Kidney (tissue), 14 donors: ENCODE measurements around the gene WNT7B. TPM values are rescaled to one million over a fixed set of nuclear protein-coding genes. Genes with fewer than 3 reads are reported as not detected.

ENCODE experiments used
- DNase-seq, 5 donors: peaks; one replicate each; pipeline ENCODE4 v3.0.0-alpha.2; 2013 to 2020
- FAIRE-seq: peaks from 2 replicates; lab custom pipeline; 2012; peaks lifted over from hg19 to GRCh38; lab: Jason Lieb, UNC
- H3K27ac ChIP-seq, 2 donors: one replicate each; pipeline ENCODE4 v1.7.0; 2013; ENCODE audit warnings: low read depth in 2 of 2, low read length in 2 of 2, inconsistent platforms in 1 of 2
- H3K27me3 ChIP-seq: one replicate; pipeline ENCODE4 v1.7.1; 2013; ENCODE audit warnings: low read length, inconsistent platforms; ENCODE audit not compliant: control insufficient read depth, insufficient read depth
- H3K36me3 ChIP-seq, 3 donors: one replicate each; pipeline versions ENCODE4 v1.7.0 to v1.7.1; 2013; ENCODE audit warnings: low read length in 3 of 3, control low read depth in 1 of 3, inconsistent platforms in 1 of 3; ENCODE audit not compliant: insufficient read depth in 3 of 3, control insufficient read depth in 2 of 3
- H3K4me1 ChIP-seq, 3 donors: one replicate each; pipeline versions ENCODE4 v1.7.0 to v1.7.1; 2013; ENCODE audit warnings: low read length in 3 of 3, inconsistent platforms in 1 of 3, low read depth in 1 of 3; ENCODE audit not compliant: control insufficient read depth in 2 of 3, insufficient read depth in 2 of 3
- H3K4me3 ChIP-seq, 3 donors: one replicate each; pipeline versions ENCODE4 v1.7.0 to v1.8.1; 2013; ENCODE audit warnings: low read length in 3 of 3, control low read depth in 1 of 3, inconsistent platforms in 1 of 3
- H3K9ac ChIP-seq, 3 donors: one replicate each; pipeline versions ENCODE4 v1.7.0 to v1.7.1; 2013; ENCODE audit warnings: low read length in 3 of 3, control low read depth in 1 of 3, inconsistent platforms in 1 of 3
- H3K9me3 ChIP-seq, 3 donors: one replicate each; pipeline versions ENCODE4 v1.7.0 to v1.7.1; 2013; ENCODE audit warnings: low read length in 3 of 3, control low read depth in 1 of 3, inconsistent platforms in 1 of 3; ENCODE audit not compliant: control insufficient read depth in 2 of 3, insufficient read depth in 1 of 3
- CTCF ChIP-seq: IDR thresholded peaks from 3 replicates; pipeline ENCODE4 v1.5.1; 2012; ENCODE audit warnings: mild to moderate bottlenecking, moderate library complexity, borderline replicate concordance; ENCODE audit not compliant: insufficient read depth; ENCODE audit errors: extremely low read depth
- intact Hi-C: fragments of 100-400 bp; cut with DNase I; formaldehyde crosslinking; loops from one replicate; pipeline ENCODE4 v1.11.1; 2022
- polyA plus RNA-seq: library from polyadenylated mRNA; stranded (reverse); fragments of 350-450 nt; fragmentation: Illumina TruSeq; extraction: RNeasy Lipid Tissue Mini Kit (QIAGEN cat#74804); gene quantifications from one replicate; pipeline ENCODE4 v1.2.3, GENCODE V29; 2014; ENCODE audit warnings: low read depth, low replicate concordance; ENCODE audit not compliant: insufficient read depth
- total RNA-seq: library from RNA; stranded (reverse); fragmentation: NEBNext Ultra II Directional; extraction: Animal tissue kit (Norgen Biotek cat#: 25700); gene quantifications from one replicate; pipeline ENCODE4 v1.2.1, GENCODE V29; 2021
- donor health status: control.
- donor health status: control.
- donor health status: control.
- donor health status: control.
- donor health status: control.
- donor health status: DM: yes; HTN: yes; CAD: no.
- donor health status: Normal renal cell carcinoma (clear cell type).

The WNT7B gene
- total and polyA plus RNA-seq, 2 donors from 2014 or later, result 1.6 to 2.4 TPM

- Histone ChIP-seq H3K4me1 (no peaks in the 10 kb centered on the region), H3K9me3 (no peaks in the 10 kb centered on the region), H3K27ac (no peak overlapping the region), H3K27me3 (peaks cover 10% of the 10 kb centered on the region), H3K9ac (no peak overlapping the region), H3K4me3 (no peak overlapping the region), H3K36me3 (no peaks in the 10 kb centered on the region)
- TF ChIP-seq CTCF, result no peak
- peak in 3 of 5 donors; percentile 8 to 69 (median 45) for DNase-seq
- no peak for FAIRE-seq
- intact Hi-C loops, result no loop called here
These were observed 92.5 kb downstream of the WNT7B start for GRCh38 chr22:45884201-45885062.

- TF ChIP-seq CTCF, result no peak
- Histone ChIP-seq H3K9me3 (no peaks in the 10 kb centered on the region), H3K27me3 (peaks cover 12% of the 10 kb centered on the region), H3K36me3 (no peaks in the 10 kb centered on the region), H3K4me3 (no peak overlapping the region), H3K4me1 (no peaks in the 10 kb centered on the region), H3K27ac (no peak overlapping the region), H3K9ac (no peak overlapping the region)
- peak in 1 of 5 donors; percentile 19 for DNase-seq
- FAIRE-seq, result no peak
- intact Hi-C loops, result no loop called here
These were observed 93.2 kb downstream of the WNT7B start for GRCh38 chr22:45883811-45884170.

- FAIRE-seq (no peak), DNase-seq (peak in 3 of 5 donors; percentile 7 to 66 (median 26))
- no peaks in the 10 kb centered on the region for H3K4me1 ChIP-seq
- no peaks in the 10 kb centered on the region for H3K36me3 ChIP-seq
- H3K9me3 ChIP-seq, result no peaks in the 10 kb centered on the region
- intact Hi-C loops, result no loop called here
- H3K4me3 ChIP-seq, result no peak overlapping the region
- H3K9ac ChIP-seq, result no peak overlapping the region
- H3K27me3 ChIP-seq, result peaks cover 12% of the 10 kb centered on the region
- H3K27ac ChIP-seq, result no peak overlapping the region
- no peak for TF ChIP-seq CTCF
These were observed 93.8 kb downstream of the WNT7B start for GRCh38 chr22:45882881-45883810.
